ENCODE data around the gene SPATA20.
A peak's percentile ranks its signal among the peaks of the same experiment; 100 is the strongest.

The SPATA20 gene

GRCh38 chr17:50521514-50521913 lies 25.5 kb upstream of the SPATA20 start:
- DNase-seq = no peak

GRCh38 chr17:50522766-50523165 lies 24.2 kb upstream of the SPATA20 start:
- no peak for DNase-seq

- no peak for DNase-seq
Observed at GRCh38 chr17:50523208-50523607, 23.8 kb upstream of the SPATA20 start.

- no peak for DNase-seq
Observed at GRCh38 chr17:50524838-50525237, 22.1 kb upstream of the SPATA20 start.

- no peak for DNase-seq
Observed at GRCh38 chr17:50527155-50527762, 19.7 kb upstream of the SPATA20 start.

GRCh38 chr17:50527949-50528474 lies 19.0 kb upstream of the SPATA20 start:
- DNase-seq = no peak

- no peak for DNase-seq
Observed at GRCh38 chr17:50529849-50530248, 17.1 kb upstream of the SPATA20 start.

GRCh38 chr17:50531428-50532025 lies 15.4 kb upstream of the SPATA20 start:
- DNase-seq = no peak

- DNase-seq = no peak
Observed at GRCh38 chr17:50532452-50533024, 14.4 kb upstream of the SPATA20 start, which contains the start of gene EPN3. TSS of gene EPN3 (plus strand) at chr17:50532735. CDS start at chr17:50536557, 3,822 bp downstream.

- DNase-seq = no peak
Observed at GRCh38 chr17:50533185-50533584, 13.8 kb upstream of the SPATA20 start.

GRCh38 chr17:50533720-50534148 lies 13.2 kb upstream of the SPATA20 start:
- DNase-seq = no peak

GRCh38 chr17:50534222-50534978 lies 12.6 kb upstream of the SPATA20 start:
- DNase-seq = peak; percentile 9 to 20

GRCh38 chr17:50534979-50535326 lies 12.0 kb upstream of the SPATA20 start:
- DNase-seq = no peak

GRCh38 chr17:50535407-50535806 lies 11.6 kb upstream of the SPATA20 start:
- no peak for DNase-seq

- DNase-seq = no peak
Observed at GRCh38 chr17:50536683-50537646, 10.0 kb upstream of the SPATA20 start.

GRCh38 chr17:50537721-50538548 lies 9.0 kb upstream of the SPATA20 start:
- DNase-seq = no peak

- DNase-seq = no peak
Observed at GRCh38 chr17:50538549-50539410, 8.2 kb upstream of the SPATA20 start.

GRCh38 chr17:50539762-50540559 lies 7.0 kb upstream of the SPATA20 start:
- DNase-seq = no peak
